Ectodermal cell (in vitro differentiated cells): ENCODE data around the gene LRP1. TPM values are rescaled to one million over a fixed set of nuclear protein-coding genes. Genes with fewer than 3 reads are reported as not detected.

ENCODE experiments used
- H3K27ac ChIP-seq: 2 replicates; pipeline ENCODE4 v1.7.0; 2013; ENCODE audit warnings: mild to moderate bottlenecking, low read depth, low read length; ENCODE audit not compliant: insufficient read depth, poor library complexity, severe bottlenecking
- H3K27me3 ChIP-seq: 2 replicates; pipeline ENCODE4 v1.7.0; 2013; ENCODE audit warnings: mild to moderate bottlenecking, low read length; ENCODE audit not compliant: insufficient read depth, control insufficient read depth, poor library complexity, severe bottlenecking
- H3K36me3 ChIP-seq: one replicate; pipeline ENCODE4 v1.7.0; 2013; ENCODE audit warnings: low read length; ENCODE audit not compliant: control insufficient read depth, insufficient read depth
- H3K4me1 ChIP-seq: one replicate; pipeline ENCODE4 v1.7.0; 2013; ENCODE audit warnings: low read length; ENCODE audit not compliant: control insufficient read depth, insufficient read depth
- H3K4me3 ChIP-seq: 2 replicates; pipeline ENCODE4 v1.7.0; 2013; ENCODE audit warnings: low read depth, low read length, control low read depth; ENCODE audit not compliant: insufficient read depth
- H3K9me3 ChIP-seq: 2 replicates; pipeline ENCODE4 v1.7.0; 2013; ENCODE audit warnings: mild to moderate bottlenecking, low read length, moderate library complexity; ENCODE audit not compliant: control insufficient read depth
- WGBS, 2 experiments: methylation state at CpG; one replicate each; pipeline ENCODE4 v1.1.7; 2013; ENCODE audit warnings: missing lambda C conversion rate in 2 of 2; 5-methylcytosine and 5-hydroxymethylcytosine counted together
- polyA plus RNA-seq, 4 experiments: library from polyadenylated mRNA; stranded (reverse); fragments of 50-300 nt; gene quantifications; one replicate each; pipeline ENCODE4 v1.2.3, GENCODE V29; 2013

The LRP1 gene
- polyA plus RNA-seq (2013, experiment 1 of 4) = 50.3 TPM
- 72.1 TPM for polyA plus RNA-seq (2013, experiment 2 of 4)
- 49.3 TPM for polyA plus RNA-seq (2013, experiment 3 of 4)
- 64.2 TPM for polyA plus RNA-seq (2013, experiment 4 of 4)

DNA sequence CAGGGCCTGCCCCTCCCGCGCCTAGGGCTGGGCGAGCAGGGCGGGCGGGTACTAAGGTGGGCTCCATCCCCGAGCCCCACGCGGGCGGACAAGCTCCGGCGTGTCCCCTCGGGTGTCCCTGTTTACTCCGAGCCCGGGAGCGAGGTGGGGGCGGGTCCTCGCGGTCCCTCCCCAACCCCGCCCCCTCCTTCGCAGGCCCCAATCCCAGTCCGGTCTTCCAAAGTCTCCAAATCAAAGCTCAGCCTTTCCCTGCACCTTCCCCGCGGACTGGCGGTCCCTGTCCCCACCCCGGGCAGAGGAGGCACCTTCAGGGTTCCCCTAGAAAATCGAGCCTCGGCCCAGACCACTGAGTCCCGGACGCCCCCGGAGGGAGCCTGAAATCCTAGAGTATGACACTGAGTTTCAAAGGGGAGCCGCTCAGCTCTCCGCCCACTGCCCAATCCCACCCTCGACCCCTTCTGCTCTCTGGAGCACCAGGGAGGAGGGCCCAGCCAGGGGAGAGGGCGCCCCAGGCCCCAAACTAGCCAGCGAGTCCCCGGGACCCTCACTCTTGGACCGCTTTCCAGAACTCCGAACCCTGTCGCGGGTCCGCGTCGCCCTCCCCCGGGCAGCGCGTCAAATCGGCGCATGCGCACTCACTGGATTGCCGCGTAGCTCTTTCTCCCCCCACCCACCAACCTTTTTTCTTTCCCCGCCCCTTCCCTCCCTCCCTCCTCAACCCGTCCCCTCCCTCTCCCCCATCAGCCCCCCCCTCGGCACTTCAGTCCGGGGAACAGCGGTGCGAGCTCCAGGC lies at the start of gene LRP1:
Gene LRP1 (plus strand): TSS at position 758 of the 793 bp plus-strand sequence. CDS start 482 bp downstream, outside the sequence.
- no peaks in the 10 kb centered on the region for H3K27me3 ChIP-seq

DNA sequence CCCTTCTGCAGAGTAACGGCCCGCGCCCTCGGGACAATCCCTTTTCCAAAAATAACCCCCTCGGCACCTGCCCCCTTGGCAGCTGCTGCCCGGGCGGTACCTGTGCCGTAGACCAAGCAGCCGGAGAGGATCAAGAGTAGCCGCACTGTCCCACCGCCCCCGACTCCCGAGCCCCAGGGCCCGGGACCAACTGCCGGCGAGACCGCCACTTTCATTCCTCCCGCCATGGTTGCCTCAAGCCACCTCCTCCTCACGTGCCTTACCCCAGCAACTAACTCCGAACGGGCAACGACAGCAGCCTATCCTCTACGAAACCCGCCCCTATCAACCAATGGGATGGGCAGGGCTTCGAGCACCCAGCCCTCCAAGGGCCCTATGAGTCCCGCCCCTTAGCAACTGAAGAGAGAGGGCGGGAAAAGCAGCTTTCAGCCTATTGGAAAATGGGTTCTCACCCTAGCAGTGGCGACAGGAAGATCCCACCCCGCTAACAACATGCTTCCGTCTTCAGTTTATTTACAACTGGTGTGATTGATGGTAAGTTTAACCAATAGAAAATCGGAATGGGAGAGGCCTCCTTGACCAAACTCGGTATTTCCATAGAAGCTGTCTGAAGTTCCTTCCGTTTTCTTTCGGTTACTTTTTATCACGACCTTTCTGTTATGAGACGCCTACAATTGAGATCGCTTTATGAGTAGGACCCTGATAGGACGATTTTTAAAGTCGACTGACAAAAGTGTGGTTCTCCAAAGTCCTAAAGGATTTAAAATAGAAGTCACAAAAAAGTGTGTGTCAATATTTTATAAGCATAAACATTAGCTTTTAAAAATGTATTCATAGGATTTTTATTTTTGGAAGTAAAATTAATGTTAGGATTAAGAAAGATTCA lies 49.5 kb upstream of the LRP1 start, which contains the start of gene NEMP1:
Gene NEMP1 (minus strand): TSS at position 273 of the 886 bp plus-strand sequence. CDS start 46 bp downstream, at position 227.
- H3K4me3 ChIP-seq = peak within 1 kb of the TSS; percentile 86

More for the DNA sequence above, at the start of gene LRP1:
- peak within 1 kb of the TSS; percentile 74 for H3K27ac ChIP-seq
- no peaks in the 10 kb centered on the region for H3K36me3 ChIP-seq
- H3K9me3 ChIP-seq = no peaks in the 10 kb centered on the region
- H3K4me1 ChIP-seq = peaks cover 39% of the 10 kb centered on the region
- 0% methylated on average over 51 to 56 of the region's 57 CpGs for WGBS, 2 experiments
- H3K4me3 ChIP-seq = peak within 1 kb of the TSS; percentile 84

DNA sequence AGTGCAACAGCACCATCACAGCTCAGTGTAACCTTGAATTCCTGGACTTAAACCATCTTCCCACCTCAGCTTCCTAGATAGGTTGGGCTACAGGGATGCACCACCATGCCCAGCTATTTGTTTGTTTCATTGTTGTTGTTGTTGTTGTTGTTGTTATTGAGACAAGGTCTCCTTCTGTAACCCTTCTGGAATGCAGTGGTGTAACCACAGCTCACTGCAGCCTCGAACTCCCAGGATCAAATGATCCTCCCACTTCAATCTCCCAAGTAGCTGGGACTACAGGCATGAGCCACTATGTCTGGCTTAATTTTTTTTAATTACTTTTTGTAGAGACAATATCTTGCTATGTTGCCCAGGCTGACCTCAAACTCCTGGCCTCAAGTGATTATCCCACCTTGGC lies 48.5 kb upstream of the LRP1 start:
- no peak overlapping the region for H3K27ac ChIP-seq
- 91 to 100% methylated on average over 1 of the region's 1 CpG for WGBS, 2 experiments
- no peaks in the 10 kb centered on the region for H3K27me3 ChIP-seq
- no peaks in the 10 kb centered on the region for H3K4me1 ChIP-seq
- no peaks in the 10 kb centered on the region for H3K36me3 ChIP-seq
- H3K4me3 ChIP-seq = no peak overlapping the region
- no peaks in the 10 kb centered on the region for H3K9me3 ChIP-seq

More for the DNA sequence above, 49.5 kb upstream of the LRP1 start, which contains the start of gene NEMP1:
- 0 to 1% methylated on average over 39 of the region's 39 CpGs for WGBS, 2 experiments
- Histone ChIP-seq H3K27ac (peak within 1 kb of the TSS; percentile 52), H3K4me1 (no peaks in the 10 kb centered on the region), H3K36me3 (no peaks in the 10 kb centered on the region), H3K9me3 (no peaks in the 10 kb centered on the region), H3K27me3 (no peaks in the 10 kb centered on the region)

DNA sequence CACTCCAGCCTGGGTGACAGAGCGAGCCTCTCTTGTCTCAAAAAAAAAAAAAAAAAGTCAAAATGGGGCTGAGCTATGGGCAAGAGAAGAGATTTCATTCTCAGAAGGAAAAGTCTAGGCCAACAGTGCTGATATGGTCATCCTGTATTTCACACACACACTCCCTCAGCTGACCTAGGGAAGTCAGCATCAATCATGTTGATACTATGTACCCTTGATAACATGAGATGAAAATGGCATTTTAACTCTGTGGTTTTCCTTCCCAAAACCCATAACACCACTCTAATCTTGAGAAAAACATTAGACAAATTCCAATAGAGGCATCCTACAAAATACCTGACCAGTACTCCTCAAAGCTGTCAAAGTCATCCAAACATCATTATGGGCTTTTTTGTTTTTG lies 47.4 kb upstream of the LRP1 start:
- Histone ChIP-seq H3K27me3 (no peaks in the 10 kb centered on the region), H3K27ac (no peak overlapping the region), H3K9me3 (no peaks in the 10 kb centered on the region), H3K4me3 (no peak overlapping the region), H3K36me3 (no peaks in the 10 kb centered on the region), H3K4me1 (no peaks in the 10 kb centered on the region)
- WGBS, 2 experiments = 86 to 95% methylated on average over 1 of the region's 1 CpG

DNA sequence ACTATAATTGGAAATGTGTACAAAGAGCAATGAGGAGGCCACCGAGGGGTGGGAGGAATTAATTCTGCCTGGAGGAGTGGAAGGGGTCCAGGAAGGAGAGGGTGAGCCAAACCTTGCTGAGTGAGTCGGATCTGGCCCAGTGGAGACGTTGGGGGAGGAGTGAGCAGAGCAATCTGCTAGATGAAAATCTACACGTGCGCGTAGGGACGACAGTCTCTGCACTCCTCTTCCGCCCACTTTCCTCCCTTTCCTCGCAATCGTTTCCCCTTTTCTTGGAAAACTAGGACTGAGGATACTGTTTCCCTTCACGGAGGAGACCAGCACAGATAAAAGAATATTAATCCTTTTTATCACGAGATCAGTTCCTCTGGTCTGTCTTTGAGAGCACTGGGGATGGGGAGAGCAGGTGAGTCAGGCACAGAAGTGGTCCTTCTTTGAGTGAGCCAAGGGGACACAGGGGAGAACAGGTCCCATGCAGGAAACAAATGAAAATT lies 42.2 kb upstream of the LRP1 start:
- peak overlapping the region; percentile 60 for H3K4me3 ChIP-seq
- H3K27ac ChIP-seq = peak overlapping the region; percentile 97
- H3K9me3 ChIP-seq = no peaks in the 10 kb centered on the region
- H3K36me3 ChIP-seq = no peaks in the 10 kb centered on the region
- H3K27me3 ChIP-seq = no peaks in the 10 kb centered on the region
- H3K4me1 ChIP-seq = peaks cover 8% of the 10 kb centered on the region
- WGBS, 2 experiments = 31% methylated on average over 12 of the region's 12 CpGs

DNA sequence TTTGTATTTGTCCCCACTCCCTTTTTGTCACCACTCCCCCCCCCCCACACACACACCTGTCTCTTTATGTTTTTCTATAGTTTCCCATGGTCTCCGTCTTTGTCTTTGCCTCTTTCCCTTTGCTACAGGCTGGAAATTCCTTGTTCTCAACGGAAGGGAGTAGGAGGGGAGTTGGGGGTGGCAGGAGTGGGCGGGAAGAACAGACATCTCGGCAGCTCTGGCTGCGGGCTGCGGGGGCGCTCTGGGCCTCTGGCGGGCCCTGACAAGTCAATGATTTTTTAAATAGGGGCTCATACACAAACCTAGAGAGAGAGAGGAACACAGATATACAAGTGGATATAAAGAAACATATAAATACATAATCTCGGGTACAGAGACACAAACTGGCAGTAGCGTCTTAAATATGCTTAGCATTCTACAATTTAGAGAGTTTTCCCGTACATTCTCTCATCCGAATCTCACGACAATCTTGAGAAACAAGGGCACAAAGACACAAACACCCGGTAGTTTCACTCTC lies 41.7 kb upstream of the LRP1 start:
- Histone ChIP-seq H3K27me3 (no peaks in the 10 kb centered on the region), H3K4me1 (peaks cover 12% of the 10 kb centered on the region), H3K36me3 (no peaks in the 10 kb centered on the region), H3K27ac (peak overlapping the region; percentile 97), H3K4me3 (peak overlapping the region; percentile 60), H3K9me3 (no peaks in the 10 kb centered on the region)
- WGBS, 2 experiments = 0 to 1% methylated on average over 13 to 14 of the region's 14 CpGs

DNA sequence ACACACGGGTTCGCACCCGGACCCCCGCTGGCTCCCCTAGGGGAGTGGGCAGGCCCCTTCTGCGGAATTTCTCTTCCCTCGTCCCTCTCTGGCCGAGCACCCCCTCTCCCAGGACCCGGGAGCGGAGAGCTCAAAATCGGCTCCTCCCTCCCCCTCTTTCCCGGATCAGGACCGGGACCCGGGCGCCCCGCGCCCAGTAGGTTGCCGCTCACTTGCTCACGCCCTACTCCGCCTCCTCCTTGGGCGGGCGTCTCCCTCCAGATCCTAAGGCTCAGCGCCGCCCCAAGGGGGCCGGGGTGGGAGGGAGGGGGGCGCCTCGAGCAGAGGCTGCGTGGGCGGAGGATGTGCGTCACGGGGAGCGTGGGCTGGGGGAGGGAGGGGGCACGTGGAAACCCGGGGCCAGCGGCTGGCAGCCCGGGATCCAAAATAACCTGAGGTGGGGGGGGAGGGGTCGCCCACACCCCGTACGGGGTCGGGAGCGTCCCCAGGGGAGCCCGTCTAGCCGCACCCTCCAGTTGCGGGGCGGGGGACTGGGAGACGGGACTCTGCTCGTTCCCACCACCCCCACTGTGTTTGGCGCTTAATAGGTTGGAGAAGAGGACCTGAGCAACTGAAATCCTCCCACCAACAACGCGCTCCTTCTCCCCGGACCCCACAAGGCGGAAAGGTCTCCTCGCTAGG lies 41.1 kb upstream of the LRP1 start:
- Histone ChIP-seq H3K27ac (peak overlapping the region; percentile 97), H3K4me3 (peak overlapping the region; percentile 60), H3K9me3 (no peaks in the 10 kb centered on the region), H3K4me1 (peaks cover 14% of the 10 kb centered on the region), H3K36me3 (peaks cover 2% of the 10 kb centered on the region), H3K27me3 (no peaks in the 10 kb centered on the region)
- 0% methylated on average over 52 of the region's 52 CpGs for WGBS, 2 experiments

DNA sequence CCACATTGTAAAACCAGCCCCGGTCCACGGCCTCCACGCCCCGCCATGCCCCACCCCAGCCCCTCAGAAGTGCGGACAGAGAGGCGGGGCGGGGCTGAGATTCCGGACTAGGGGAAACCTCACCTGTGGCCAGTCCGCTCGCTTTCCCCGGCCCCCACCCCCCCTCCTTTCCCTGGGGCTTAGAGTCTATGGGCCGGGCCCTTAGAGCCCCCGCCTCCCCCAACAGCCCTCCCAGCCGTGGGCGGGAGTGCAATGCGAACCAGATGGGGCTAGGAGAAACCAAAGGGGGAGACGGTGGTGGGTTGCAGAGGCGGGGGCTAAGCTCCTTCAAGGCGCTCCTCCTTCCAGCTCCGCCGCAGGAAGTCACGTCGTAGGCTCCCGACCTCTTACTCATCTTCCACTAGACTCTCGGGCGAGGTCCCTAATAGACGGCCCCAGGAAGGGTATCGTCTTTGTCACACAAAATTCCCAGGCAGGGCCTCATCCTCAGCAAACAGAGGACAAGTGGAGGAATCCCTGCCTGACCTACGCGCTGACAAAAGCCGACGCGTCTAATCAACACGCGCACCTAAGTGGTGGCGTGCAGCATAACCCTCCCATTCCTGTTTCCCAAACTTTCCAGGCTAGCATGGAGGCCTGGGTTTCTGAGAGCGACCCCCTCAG lies 40.5 kb upstream of the LRP1 start:
- peak overlapping the region; percentile 60 for H3K4me3 ChIP-seq
- no peaks in the 10 kb centered on the region for H3K27me3 ChIP-seq
- WGBS, 2 experiments = 0% methylated on average over 36 to 37 of the region's 37 CpGs
- peaks cover 8% of the 10 kb centered on the region for H3K36me3 ChIP-seq
- peak overlapping the region; percentile 97 for H3K27ac ChIP-seq
- peaks cover 20% of the 10 kb centered on the region for H3K4me1 ChIP-seq
- no peaks in the 10 kb centered on the region for H3K9me3 ChIP-seq
